Mesenchymal stem cell (in vitro differentiated cells and primary cell): ENCODE data around the gene TCF7.
A peak's percentile ranks its signal among the peaks of the same experiment; 100 is the strongest.

Experiments used
- DNase-seq: peaks from one replicate; pipeline ENCODE4 v3.0.0-alpha.2; 2013
- H2AFZ ChIP-seq: one replicate; pipeline ENCODE4 v1.6.1; 2013; ENCODE audit warnings: low read depth, mild to moderate bottlenecking, control low read depth, inconsistent platforms, low read length, moderate library complexity
- H2AK5ac ChIP-seq: 2 replicates; pipeline ENCODE4 v1.6.1; 2013; ENCODE audit warnings: low read length, moderate library complexity, mild to moderate bottlenecking, inconsistent platforms; ENCODE audit not compliant: severe bottlenecking
- H2BK120ac ChIP-seq: one replicate; pipeline ENCODE4 v1.6.1; 2013; ENCODE audit warnings: low read depth, mild to moderate bottlenecking, inconsistent platforms, low read length, moderate library complexity
- H2BK12ac ChIP-seq, 2 experiments: one replicate each; pipeline ENCODE4 v1.6.1; 2013; ENCODE audit warnings: inconsistent platforms in 2 of 2, low read length in 2 of 2, mild to moderate bottlenecking in 2 of 2, moderate library complexity in 2 of 2, control low read depth in 1 of 2
- H2BK15ac ChIP-seq: one replicate; pipeline ENCODE4 v1.6.1; 2013; ENCODE audit warnings: mild to moderate bottlenecking, low read depth, inconsistent platforms; ENCODE audit not compliant: poor library complexity, severe bottlenecking
- H2BK5ac ChIP-seq: 2 replicates; pipeline ENCODE4 v1.6.1; 2013; ENCODE audit warnings: low read depth, mild to moderate bottlenecking, low read length, control low read depth, inconsistent platforms; ENCODE audit not compliant: poor library complexity, severe bottlenecking
- H3K14ac ChIP-seq, 2 experiments: one replicate each; pipeline ENCODE4 v1.6.1; 2013; ENCODE audit warnings: inconsistent platforms in 2 of 2, low read length in 2 of 2, control low read depth in 1 of 2, mild to moderate bottlenecking in 1 of 2, moderate library complexity in 1 of 2
- H3K18ac ChIP-seq, 2 experiments: one replicate each; pipeline ENCODE4 v1.6.1; 2013; ENCODE audit warnings: inconsistent platforms in 2 of 2, low read length in 2 of 2, control low read depth in 1 of 2, low read depth in 1 of 2, mild to moderate bottlenecking in 1 of 2
- H3K23ac ChIP-seq, 2 experiments: one replicate each; pipeline ENCODE4 v1.6.1; 2013; ENCODE audit warnings: inconsistent platforms in 2 of 2, low read length in 2 of 2, mild to moderate bottlenecking in 2 of 2, moderate library complexity in 2 of 2, control low read depth in 1 of 2
- H3K27ac ChIP-seq: 2 replicates; pipeline ENCODE4 v1.5.1; 2013; ENCODE audit warnings: mild to moderate bottlenecking, moderate library complexity, low read length, control low read depth, inconsistent platforms; ENCODE audit not compliant: poor library complexity, severe bottlenecking
- H3K27me3 ChIP-seq, 2 experiments: 2 replicates each; pipeline versions ENCODE4 v1.6.1 to v1.7.0; 2013; ENCODE audit warnings: low read length in 2 of 2, mild to moderate bottlenecking in 2 of 2, moderate library complexity in 2 of 2, control low read depth in 1 of 2, inconsistent platforms in 1 of 2; ENCODE audit not compliant: control insufficient read depth in 1 of 2, insufficient read depth in 1 of 2
- H3K36me3 ChIP-seq, 2 experiments: 2 replicates each; pipeline versions ENCODE4 v1.6.1 to v1.7.0; 2013; ENCODE audit warnings: low read length in 2 of 2, control low read depth in 1 of 2, inconsistent platforms in 1 of 2, low read depth in 1 of 2, mild to moderate bottlenecking in 1 of 2; ENCODE audit not compliant: insufficient read depth in 2 of 2, control insufficient read depth in 1 of 2
- H3K4ac ChIP-seq, 2 experiments: one replicate each; pipeline ENCODE4 v1.6.1; 2013; ENCODE audit warnings: inconsistent platforms in 2 of 2, low read length in 2 of 2, mild to moderate bottlenecking in 2 of 2, moderate library complexity in 2 of 2, control low read depth in 1 of 2, low read depth in 1 of 2
- H3K4me1 ChIP-seq: 2 replicates; pipeline ENCODE4 v1.6.1; 2013; ENCODE audit warnings: low read depth, low read length, control low read depth; ENCODE audit not compliant: control insufficient read depth, insufficient read depth
- H3K4me2 ChIP-seq: 2 replicates; pipeline ENCODE4 v1.6.1; 2013; ENCODE audit warnings: low read length, mild to moderate bottlenecking, inconsistent platforms; ENCODE audit not compliant: poor library complexity, severe bottlenecking
- H3K4me3 ChIP-seq, 2 experiments: 2 replicates each; pipeline versions ENCODE4 v1.5.1 to v1.7.0; 2013; ENCODE audit warnings: low read length in 2 of 2, mild to moderate bottlenecking in 2 of 2, control low read depth in 1 of 2, low read depth in 1 of 2; ENCODE audit not compliant: insufficient read depth in 1 of 2
- H3K79me1 ChIP-seq: replicated peaks from 2 replicates; pipeline ENCODE4 v1.6.1; 2013; ENCODE audit warnings: mild to moderate bottlenecking, control low read depth, low read length, inconsistent platforms; ENCODE audit not compliant: poor library complexity, severe bottlenecking
- H3K9ac ChIP-seq: 2 replicates; pipeline ENCODE4 v1.7.0; 2013; ENCODE audit warnings: mild to moderate bottlenecking, low read length, moderate library complexity
- H3K9me3 ChIP-seq: 2 replicates; pipeline ENCODE4 v1.7.0; 2013; ENCODE audit warnings: mild to moderate bottlenecking, low read length; ENCODE audit not compliant: control insufficient read depth
- H4K8ac ChIP-seq: one replicate; pipeline ENCODE4 v1.6.1; 2013; ENCODE audit warnings: inconsistent platforms, mild to moderate bottlenecking, low read length, moderate library complexity
- H4K91ac ChIP-seq: one replicate; pipeline ENCODE4 v1.6.1; 2013; ENCODE audit warnings: mild to moderate bottlenecking, low read length, inconsistent platforms
- WGBS: methylation state at CpG from one replicate; pipeline ENCODE4 v1.1.7; 2013; ENCODE audit warnings: mixed read lengths; 5-methylcytosine and 5-hydroxymethylcytosine counted together

Gene TCF7

DNA sequence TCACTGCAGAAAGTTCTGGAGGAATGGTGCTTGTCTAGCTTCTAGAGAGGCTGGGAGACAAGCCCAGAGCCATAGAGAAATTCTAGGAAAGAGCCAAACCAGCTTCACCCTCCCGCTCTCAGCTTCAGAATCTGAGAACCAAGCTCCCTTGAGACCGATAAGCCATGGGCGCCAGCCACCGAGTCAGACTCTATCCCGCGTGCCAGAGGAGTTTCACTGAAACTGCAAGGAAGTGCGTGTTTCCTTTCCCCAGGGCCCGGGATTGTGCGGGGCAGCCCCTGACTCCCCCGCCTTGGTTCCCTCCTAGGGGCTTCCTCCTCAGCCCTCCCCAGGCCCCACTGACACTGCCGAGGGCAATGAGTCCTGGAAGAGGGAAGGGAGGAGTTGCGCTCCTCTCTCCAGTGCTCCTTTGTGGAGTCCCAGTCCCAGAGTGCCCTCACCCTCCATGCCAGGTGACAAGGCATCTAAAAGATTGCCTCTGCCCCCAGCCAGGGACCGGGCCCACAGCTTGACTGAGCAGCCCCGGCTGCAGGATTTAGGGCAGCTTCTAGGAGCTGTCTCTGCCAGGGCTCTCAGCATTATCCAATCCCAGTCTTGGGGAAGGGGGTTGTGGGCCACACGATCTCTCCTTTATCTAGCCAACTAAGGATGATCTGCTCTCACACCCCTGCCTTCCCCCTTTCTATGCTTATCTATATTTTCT lies 18.4 kb upstream of the TCF7 start:
- WGBS, result 91% methylated on average over 11 of the region's 15 CpGs

DNA sequence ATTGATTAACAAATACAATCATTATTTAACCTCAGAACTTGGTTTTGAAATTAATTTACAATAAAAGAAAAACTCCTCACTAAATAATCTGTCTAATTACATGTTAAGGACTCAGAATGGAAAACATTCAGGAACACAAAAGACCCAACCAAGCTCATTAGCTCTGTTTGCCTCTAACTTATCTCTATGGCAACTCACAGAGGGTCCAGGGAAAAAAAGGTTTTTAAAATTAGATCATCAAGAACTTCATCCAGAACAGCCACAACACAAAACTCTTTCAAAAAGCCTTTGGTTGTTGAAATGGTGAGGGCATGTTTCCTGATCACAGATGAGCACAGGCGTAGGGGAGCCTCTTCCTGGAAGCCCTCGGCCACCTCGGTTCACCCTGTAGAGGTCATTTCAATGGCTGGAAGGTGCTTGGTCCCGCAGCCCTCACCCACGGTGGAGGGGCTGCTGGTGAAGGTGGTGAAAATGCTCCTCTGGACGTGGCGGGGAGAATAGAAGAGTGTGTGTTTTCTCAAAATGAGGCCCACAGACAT lies 17.2 kb upstream of the TCF7 start:
- Histone ChIP-seq H3K79me1 (no peaks in the 10 kb centered on the region), H2AK5ac (no peak overlapping the region), H3K36me3 (no peaks in the 10 kb centered on the region), H2BK15ac (no peak overlapping the region), H3K14ac (no peak overlapping the region), H2BK12ac (no peak overlapping the region), H3K4ac (no peak overlapping the region), H3K4me3 (no peak overlapping the region), H3K9ac (peak overlapping the region; percentile 43), H3K27ac (no peak overlapping the region), H2BK5ac (no peak overlapping the region), H3K9me3 (no peaks in the 10 kb centered on the region), H3K18ac (no peak overlapping the region), H3K23ac (no peak overlapping the region), H2AFZ (no peak overlapping the region), H4K91ac (no peak overlapping the region), H3K4me2 (no peak overlapping the region), H3K4me1 (peaks cover 5% of the 10 kb centered on the region), H2BK120ac (no peak overlapping the region), H4K8ac (no peak overlapping the region), H3K27me3 (peaks cover 10 to 14% of the 10 kb centered on the region in 2 experiments)
- DNase-seq, result no peak
- 81% methylated on average over 7 of the region's 7 CpGs for WGBS

More for the DNA sequence above, 18.4 kb upstream of the TCF7 start:
- Histone ChIP-seq H3K14ac (no peak overlapping the region), H2BK15ac (no peak overlapping the region), H3K4ac (no peak overlapping the region), H3K4me1 (peaks cover 5% of the 10 kb centered on the region), H3K27me3 (peaks cover 10 to 22% of the 10 kb centered on the region in 2 experiments), H3K79me1 (no peaks in the 10 kb centered on the region), H3K18ac (no peak overlapping the region), H2AK5ac (no peak overlapping the region), H4K91ac (no peak overlapping the region), H2BK120ac (no peak overlapping the region), H2AFZ (no peak overlapping the region), H4K8ac (no peak overlapping the region), H3K4me2 (no peak overlapping the region), H2BK12ac (no peak overlapping the region), H3K9me3 (no peaks in the 10 kb centered on the region), H3K4me3 (no peak overlapping the region), H3K27ac (no peak overlapping the region), H3K9ac (no peak overlapping the region), H3K36me3 (no peaks in the 10 kb centered on the region), H3K23ac (no peak overlapping the region), H2BK5ac (no peak overlapping the region)
- DNase-seq, result no peak

DNA sequence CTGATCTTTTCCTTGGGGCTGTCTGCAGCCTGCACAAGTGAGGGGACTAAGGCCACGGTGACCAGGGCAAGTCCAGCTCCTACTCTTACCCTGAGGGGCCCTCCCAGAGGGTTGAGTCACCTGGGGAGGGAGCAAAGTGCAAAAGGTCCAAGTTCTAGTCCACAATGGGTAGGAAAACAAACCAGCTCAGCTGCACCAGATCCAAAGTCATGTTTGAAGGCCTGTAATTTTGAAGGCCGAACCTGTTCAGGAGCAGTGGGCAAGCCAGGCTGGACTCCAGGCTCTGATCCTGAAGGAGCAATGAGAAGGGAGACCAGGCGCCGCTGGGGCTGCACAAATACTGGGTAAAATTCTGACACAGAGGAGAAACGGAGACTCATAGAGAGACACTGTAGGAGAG lies 15.8 kb upstream of the TCF7 start:
- no peak overlapping the region for H2BK5ac ChIP-seq
- peaks cover 5% of the 10 kb centered on the region for H3K4me1 ChIP-seq
- H4K8ac ChIP-seq, result no peak overlapping the region
- H3K36me3 ChIP-seq, result no peaks in the 10 kb centered on the region
- no peak overlapping the region for H3K4me2 ChIP-seq
- no peak overlapping the region for H2AFZ ChIP-seq
- no peak overlapping the region for H3K23ac ChIP-seq
- H2BK15ac ChIP-seq, result no peak overlapping the region
- H2BK12ac ChIP-seq, result no peak overlapping the region
- peaks cover 6 to 10% of the 10 kb centered on the region in 2 experiments for H3K27me3 ChIP-seq
- H3K27ac ChIP-seq, result no peak overlapping the region
- no peak overlapping the region for H3K14ac ChIP-seq
- no peak overlapping the region for H2AK5ac ChIP-seq
- WGBS, result 93% methylated on average over 5 of the region's 5 CpGs
- no peaks in the 10 kb centered on the region for H3K9me3 ChIP-seq
- H3K79me1 ChIP-seq, result no peaks in the 10 kb centered on the region
- H3K9ac ChIP-seq, result no peak overlapping the region
- no peak overlapping the region for H3K4me3 ChIP-seq
- H3K4ac ChIP-seq, result no peak overlapping the region
- H3K18ac ChIP-seq, result no peak overlapping the region
- no peak for DNase-seq
- no peak overlapping the region for H4K91ac ChIP-seq
- no peak overlapping the region for H2BK120ac ChIP-seq

DNA sequence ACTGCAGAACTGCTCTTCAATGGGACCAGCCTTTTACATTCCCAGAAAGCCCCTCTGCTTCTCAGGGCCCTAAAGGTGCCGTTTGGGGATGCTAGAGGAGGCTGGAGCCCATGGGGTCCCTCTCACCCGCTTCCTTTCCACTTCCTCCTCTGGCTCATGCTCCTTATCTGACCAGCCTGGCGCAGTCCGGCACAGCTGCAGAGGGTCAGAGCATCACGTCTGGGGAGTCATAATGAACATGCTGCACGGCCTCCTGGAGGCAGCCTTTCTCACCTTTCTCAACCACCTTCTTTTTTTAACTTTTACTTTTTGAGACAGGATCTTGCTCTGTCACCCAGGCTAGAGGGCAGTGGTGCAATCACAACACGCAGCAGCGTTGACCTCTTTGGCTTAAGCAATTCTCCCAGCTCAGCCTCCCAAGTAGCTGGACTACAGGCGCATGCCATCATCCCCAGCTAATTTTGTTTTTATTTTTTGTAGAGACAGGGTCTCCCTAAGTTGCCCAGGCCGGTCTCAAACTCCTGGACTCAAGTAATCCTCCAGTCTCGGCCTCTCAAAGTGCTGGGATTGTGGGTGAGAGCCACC lies 15.1 kb upstream of the TCF7 start:
- no peak for DNase-seq
- Histone ChIP-seq H2BK12ac (no peak overlapping the region), H3K18ac (no peak overlapping the region), H3K27ac (no peak overlapping the region), H3K9ac (peak overlapping the region; percentile 57), H3K23ac (no peak overlapping the region), H3K4me3 (no peak overlapping the region), H2BK5ac (no peak overlapping the region), H3K27me3 (peaks cover 4 to 10% of the 10 kb centered on the region in 2 experiments), H4K91ac (no peak overlapping the region), H3K9me3 (no peaks in the 10 kb centered on the region), H3K4me1 (peaks cover 5% of the 10 kb centered on the region), H3K79me1 (no peaks in the 10 kb centered on the region), H3K14ac (no peak overlapping the region), H3K4ac (no peak overlapping the region), H2AFZ (no peak overlapping the region), H2BK120ac (no peak overlapping the region), H4K8ac (no peak overlapping the region), H2AK5ac (no peak overlapping the region), H3K4me2 (no peak overlapping the region), H3K36me3 (no peaks in the 10 kb centered on the region), H2BK15ac (no peak overlapping the region)
- WGBS, result 91% methylated on average over 11 of the region's 11 CpGs
